Nephron progenitor cell (in vitro differentiated cells): ENCODE measurements around the gene ATP11A.

ENCODE experiments used
- DNase-seq: peaks from one replicate; pipeline ENCODE4 v3.0.0; 2021
- H3K27ac Mint-ChIP-seq: 2 replicates; pipeline ENCODE4 v1.8.0; 2021; ENCODE audit warnings: mild to moderate bottlenecking, moderate library complexity, mixed read lengths
- H3K27me3 Mint-ChIP-seq: 2 replicates; pipeline ENCODE4 v1.8.0; 2021; ENCODE audit warnings: mild to moderate bottlenecking, low read depth, mixed read lengths; ENCODE audit not compliant: poor library complexity
- H3K36me3 Mint-ChIP-seq: 2 replicates; pipeline ENCODE4 v1.8.0; 2021; ENCODE audit warnings: low read depth, mixed read lengths
- H3K4me1 Mint-ChIP-seq: 2 replicates; pipeline ENCODE4 v1.8.0; 2021; ENCODE audit warnings: mixed read lengths
- H3K4me3 Mint-ChIP-seq: 2 replicates; pipeline ENCODE4 v1.8.0; 2021; ENCODE audit warnings: mild to moderate bottlenecking, moderate library complexity, mixed read lengths
- H3K9me3 Mint-ChIP-seq: 2 replicates; pipeline ENCODE4 v1.8.0; 2021; ENCODE audit warnings: mild to moderate bottlenecking, moderate library complexity, mixed read lengths
- TF ChIP-seq, protein P1 (sequence below): fragments of 200-600 bp; sonication (generic); IDR thresholded peaks from 2 replicates; pipeline ENCODE4 v1.5.0; 2021; ENCODE audit warnings: antibody characterized with exemption

The ATP11A gene

GRCh38 chr13:112697756-112698655 lies 8.2 kb downstream of the ATP11A start:
- peaks cover 48% of the 10 kb centered on the region for H3K36me3 Mint-ChIP-seq
- H3K27me3 Mint-ChIP-seq: no peaks in the 10 kb centered on the region
- peaks cover 56% of the 10 kb centered on the region for H3K4me1 Mint-ChIP-seq
- TF ChIP-seq, protein P1, sequence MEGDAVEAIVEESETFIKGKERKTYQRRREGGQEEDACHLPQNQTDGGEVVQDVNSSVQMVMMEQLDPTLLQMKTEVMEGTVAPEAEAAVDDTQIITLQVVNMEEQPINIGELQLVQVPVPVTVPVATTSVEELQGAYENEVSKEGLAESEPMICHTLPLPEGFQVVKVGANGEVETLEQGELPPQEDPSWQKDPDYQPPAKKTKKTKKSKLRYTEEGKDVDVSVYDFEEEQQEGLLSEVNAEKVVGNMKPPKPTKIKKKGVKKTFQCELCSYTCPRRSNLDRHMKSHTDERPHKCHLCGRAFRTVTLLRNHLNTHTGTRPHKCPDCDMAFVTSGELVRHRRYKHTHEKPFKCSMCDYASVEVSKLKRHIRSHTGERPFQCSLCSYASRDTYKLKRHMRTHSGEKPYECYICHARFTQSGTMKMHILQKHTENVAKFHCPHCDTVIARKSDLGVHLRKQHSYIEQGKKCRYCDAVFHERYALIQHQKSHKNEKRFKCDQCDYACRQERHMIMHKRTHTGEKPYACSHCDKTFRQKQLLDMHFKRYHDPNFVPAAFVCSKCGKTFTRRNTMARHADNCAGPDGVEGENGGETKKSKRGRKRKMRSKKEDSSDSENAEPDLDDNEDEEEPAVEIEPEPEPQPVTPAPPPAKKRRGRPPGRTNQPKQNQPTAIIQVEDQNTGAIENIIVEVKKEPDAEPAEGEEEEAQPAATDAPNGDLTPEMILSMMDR: no peak
- no peak overlapping the region for H3K4me3 Mint-ChIP-seq
- no peaks in the 10 kb centered on the region for H3K9me3 Mint-ChIP-seq
- DNase-seq: no peak
- peak overlapping the region; percentile 19 for H3K27ac Mint-ChIP-seq

- no peaks in the 10 kb centered on the region for H3K9me3 Mint-ChIP-seq
- peaks cover 62% of the 10 kb centered on the region for H3K36me3 Mint-ChIP-seq
- no peaks in the 10 kb centered on the region for H3K27me3 Mint-ChIP-seq
- TF ChIP-seq, protein P1: no peak
- H3K4me3 Mint-ChIP-seq: no peak overlapping the region
- peaks cover 58% of the 10 kb centered on the region for H3K4me1 Mint-ChIP-seq
- DNase-seq: no peak
- H3K27ac Mint-ChIP-seq: peak overlapping the region; percentile 24
These were observed 9.6 kb downstream of the ATP11A start for GRCh38 chr13:112699322-112699918.

DNA sequence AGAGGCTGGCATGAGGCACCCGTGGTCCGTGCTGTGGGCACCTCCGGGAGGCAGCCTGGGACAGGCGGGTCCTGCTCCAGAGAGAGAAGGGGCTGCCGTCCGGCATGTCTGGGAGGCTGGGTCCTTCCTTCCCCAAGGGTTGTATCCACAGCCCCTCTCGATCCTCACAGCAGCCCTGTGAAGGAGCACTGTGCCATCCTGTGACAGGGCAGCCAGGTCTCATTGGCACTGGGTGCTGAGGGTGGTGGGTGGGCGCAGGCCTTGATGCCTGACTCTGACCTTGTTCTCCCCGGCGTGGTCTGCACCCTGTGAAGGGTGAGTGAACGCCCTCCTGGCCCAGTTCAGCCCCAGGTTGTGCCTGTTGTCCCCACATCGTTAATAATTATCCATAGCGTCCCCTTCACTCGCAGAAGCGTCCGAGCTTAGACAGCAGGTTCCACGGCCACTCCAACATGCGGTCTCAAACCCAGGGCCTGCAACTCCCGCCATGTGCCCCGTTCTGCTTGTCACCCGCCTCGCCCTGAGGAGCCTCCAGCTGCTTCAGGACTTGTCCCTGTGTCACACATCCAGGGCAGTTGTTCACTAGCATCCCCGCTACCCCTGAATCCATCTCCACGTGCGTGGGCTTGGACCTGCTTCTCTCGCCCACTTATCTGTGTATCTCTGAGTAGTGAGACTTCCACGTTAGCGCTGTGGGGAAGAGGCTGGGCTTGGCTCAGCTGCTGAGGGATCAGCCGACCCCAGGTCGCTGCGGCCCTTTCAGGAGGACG lies 10.6 kb downstream of the ATP11A start:
- peaks cover 63% of the 10 kb centered on the region for H3K36me3 Mint-ChIP-seq
- H3K27ac Mint-ChIP-seq: no peak overlapping the region
- peaks cover 3% of the 10 kb centered on the region for H3K27me3 Mint-ChIP-seq
- TF ChIP-seq, protein P1: no peak
- no peak overlapping the region for H3K4me3 Mint-ChIP-seq
- peaks cover 64% of the 10 kb centered on the region for H3K4me1 Mint-ChIP-seq
- DNase-seq: no peak
- no peaks in the 10 kb centered on the region for H3K9me3 Mint-ChIP-seq

GRCh38 chr13:112702341-112702985 lies 12.6 kb downstream of the ATP11A start:
- peak overlapping the region; percentile 83 for H3K27ac Mint-ChIP-seq
- H3K4me3 Mint-ChIP-seq: no peak overlapping the region
- TF ChIP-seq, protein P1: no peak
- H3K27me3 Mint-ChIP-seq: peaks cover 3% of the 10 kb centered on the region
- peaks cover 71% of the 10 kb centered on the region for H3K4me1 Mint-ChIP-seq
- no peak for DNase-seq
- H3K36me3 Mint-ChIP-seq: peaks cover 79% of the 10 kb centered on the region
- no peaks in the 10 kb centered on the region for H3K9me3 Mint-ChIP-seq

DNA sequence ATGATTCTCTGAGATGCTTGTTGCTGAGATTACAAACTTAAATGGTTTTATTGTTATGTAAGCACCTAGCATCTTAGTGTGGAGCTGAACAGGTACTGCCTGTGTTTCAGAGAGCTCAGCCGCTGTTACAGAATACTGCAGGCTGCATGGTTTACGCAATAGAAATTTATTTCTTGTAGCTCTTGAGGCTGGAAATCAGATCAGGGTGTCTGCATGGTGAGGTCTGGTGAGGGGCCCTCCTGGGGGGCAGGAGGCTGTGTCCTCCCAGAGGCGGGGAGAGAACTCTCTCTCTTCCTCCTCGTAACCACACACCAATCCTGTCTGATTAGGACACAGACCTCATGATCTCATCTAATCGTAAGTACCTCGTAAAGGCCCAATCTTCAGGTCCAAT lies 13.1 kb downstream of the ATP11A start:
- H3K36me3 Mint-ChIP-seq: peaks cover 81% of the 10 kb centered on the region
- TF ChIP-seq, protein P1: no peak
- DNase-seq: no peak
- peak overlapping the region; percentile 83 for H3K27ac Mint-ChIP-seq
- H3K9me3 Mint-ChIP-seq: no peaks in the 10 kb centered on the region
- H3K4me3 Mint-ChIP-seq: peak overlapping the region; percentile 24
- peaks cover 71% of the 10 kb centered on the region for H3K4me1 Mint-ChIP-seq
- peaks cover 3% of the 10 kb centered on the region for H3K27me3 Mint-ChIP-seq
